Measurements from ENCODE around the gene CTDSP1.

Gene CTDSP1, protein sequence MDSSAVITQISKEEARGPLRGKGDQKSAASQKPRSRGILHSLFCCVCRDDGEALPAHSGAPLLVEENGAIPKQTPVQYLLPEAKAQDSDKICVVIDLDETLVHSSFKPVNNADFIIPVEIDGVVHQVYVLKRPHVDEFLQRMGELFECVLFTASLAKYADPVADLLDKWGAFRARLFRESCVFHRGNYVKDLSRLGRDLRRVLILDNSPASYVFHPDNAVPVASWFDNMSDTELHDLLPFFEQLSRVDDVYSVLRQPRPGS

DNA sequence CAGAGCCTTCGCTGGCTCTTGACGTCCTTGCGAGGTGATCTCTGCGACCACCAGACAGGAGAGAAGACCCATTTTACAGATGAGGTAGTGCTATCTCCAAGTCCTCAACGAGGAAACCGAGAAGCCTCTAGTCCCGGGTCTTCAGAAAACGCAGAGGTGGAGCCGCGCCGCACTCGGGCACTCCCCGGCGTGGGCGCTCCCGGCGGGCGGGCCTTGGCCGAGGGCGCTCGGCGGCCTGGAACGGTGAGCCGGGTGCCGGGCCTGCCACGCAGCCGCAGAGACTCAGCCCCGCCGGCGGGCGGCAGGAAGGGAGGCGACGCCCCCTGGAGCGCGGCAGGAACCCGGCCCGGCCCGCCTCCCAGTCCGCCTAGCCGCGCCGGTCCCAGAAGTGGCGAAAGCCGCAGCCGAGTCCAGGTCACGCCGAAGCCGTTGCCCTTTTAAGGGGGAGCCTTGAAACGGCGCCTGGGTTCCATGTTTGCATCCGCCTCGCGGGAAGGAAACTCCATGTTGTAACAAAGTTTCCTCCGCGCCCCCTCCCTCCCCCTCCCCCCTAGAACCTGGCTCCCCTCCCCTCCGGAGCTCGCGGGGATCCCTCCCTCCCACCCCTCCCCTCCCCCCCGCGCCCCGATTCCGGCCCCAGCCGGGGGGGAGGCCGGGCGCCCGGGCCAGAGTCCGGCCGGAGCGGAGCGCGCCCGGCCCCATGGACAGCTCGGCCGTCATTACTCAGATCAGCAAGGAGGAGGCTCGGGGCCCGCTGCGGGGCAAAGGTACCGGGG is at the start of gene CTDSP1:
TSS of gene CTDSP1 (plus strand) at position 478 of the 776 bp plus-strand sequence. CDS start at position 701, 223 bp downstream.
- peak; percentile 87 for DNase-seq

DNA sequence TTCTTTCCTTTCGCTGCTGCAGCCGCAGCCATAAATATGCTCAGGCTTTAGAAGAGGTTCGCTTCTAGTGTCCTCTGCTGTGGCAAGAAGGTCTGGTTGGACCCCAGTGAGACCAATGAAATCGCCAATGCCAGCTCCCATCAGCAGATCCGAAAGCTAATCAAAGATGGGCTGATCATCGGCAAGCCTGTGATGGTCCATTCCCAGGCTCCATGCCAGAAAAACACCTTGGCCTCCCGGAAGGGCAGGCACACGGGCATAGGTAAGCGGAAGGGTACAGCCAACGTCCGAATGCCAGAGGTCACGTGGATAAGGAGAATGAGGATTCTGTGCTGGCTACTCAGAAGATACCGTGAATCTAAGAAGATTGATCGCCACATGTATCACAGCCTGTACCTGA is 45.6 kb upstream of the CTDSP1 start:
- DNase-seq, result no peak

DNA sequence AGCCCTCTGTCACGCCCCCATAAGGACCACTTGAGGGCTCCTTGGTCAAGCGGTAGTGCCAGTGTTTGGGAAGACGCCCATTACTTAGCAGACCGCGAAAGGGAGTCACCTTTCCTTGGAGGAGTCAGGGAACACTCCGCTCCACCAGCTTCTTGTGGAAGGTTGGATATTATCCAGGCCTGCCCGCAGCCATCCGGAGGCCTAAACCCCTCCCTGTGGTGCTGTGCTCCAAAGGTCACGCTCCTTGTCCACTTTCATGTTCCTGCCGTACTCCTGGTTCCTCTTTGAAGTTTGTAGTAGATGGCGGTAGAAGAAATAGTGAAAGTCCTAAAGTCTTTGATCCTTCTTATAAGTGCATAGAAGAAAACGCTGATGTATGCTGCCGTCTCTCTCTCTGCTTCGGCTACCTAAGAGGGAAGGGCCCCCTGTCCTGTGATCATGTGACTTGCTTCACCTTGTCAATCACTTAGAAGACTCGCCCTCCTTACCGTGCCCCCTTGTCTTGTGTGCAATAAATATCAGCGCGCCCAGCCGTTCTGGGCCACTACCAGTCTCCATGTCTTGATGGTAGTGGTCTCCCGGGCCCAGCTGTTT is 44.7 kb upstream of the CTDSP1 start:
- no peak for DNase-seq

DNA sequence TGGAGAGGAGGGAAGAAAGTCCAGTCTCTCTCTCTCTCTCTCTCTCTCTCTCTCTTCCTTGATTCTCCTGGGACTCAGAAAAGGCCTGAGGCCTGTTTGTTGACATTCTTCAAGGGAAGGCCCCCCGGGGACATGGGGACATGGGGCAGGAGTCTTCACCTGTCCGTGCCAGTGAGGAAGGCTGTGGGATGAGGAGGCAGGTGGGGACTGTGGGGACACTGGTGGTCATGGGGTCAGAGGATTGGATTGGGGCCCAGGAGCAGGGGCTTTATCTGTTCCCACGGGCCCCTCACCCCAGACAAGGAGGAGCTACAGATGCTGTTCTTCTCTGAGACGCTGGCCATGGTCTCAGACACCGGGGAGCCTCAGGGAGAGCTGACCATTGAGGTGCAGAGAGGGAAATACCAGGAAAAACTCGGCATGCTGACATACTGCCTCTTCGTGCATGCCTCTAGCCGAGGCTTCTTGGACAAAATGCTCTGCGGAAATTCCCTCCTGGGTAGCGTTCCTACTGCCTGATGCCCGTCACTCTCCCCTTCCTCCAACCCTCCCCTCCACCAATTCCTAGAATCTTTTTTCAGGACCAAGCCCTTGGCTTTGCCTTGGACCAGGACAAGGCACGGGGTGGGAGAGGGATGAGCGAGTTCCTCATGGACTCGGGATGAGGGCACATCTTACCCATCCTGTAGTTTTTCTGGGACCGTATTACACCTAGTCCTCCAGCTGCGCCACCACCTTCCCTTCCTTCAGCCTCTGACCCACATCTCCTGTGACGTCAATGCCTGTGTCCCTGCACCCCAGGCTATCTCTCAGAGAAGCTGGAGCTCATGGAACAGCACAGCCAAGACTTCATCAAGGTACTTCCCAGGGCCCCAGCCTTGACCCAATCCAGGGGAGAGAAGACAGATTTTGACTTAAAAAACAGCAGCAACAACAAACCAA is 42.2 kb upstream of the CTDSP1 start:
- no peak for DNase-seq

DNA sequence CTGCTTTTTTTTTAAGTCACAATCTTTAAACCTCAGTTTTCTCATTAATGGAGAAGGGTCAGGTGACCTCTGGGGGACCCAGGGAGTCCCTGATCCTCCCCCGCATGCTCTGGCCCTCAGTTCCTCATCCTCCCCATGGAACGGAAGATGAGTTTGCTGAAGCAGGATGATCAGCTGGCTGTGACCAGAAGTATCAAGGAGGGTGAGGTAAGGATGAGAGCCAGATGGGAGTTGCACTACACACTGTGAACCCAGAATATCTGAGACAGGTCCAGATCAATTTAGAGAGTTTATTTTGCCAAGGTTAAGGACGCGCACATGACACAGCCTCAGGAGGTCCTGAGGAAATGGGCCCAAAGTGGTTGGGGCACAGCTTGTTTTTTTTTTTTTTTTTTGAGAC is 39.2 kb upstream of the CTDSP1 start:
- no peak for DNase-seq

DNA sequence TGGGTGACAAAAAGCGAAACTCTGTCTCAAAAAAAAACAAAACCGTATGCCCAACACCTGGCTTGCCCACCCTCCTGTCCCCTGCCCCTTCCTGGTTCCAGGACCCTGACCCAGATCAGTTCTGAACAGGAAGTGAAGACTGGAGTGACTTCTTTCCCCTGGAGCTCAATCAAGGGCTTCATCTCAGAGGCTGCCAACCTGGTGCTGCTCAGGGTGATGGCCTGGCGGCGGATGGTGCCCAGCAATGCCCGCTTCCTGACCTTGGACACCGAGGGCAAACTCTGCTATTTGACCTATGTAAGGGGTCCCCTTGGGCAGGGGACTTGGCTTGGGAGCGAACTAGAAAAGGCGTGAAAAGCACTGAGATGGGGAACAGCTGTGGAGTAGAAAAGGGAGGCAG is 37.1 kb upstream of the CTDSP1 start:
- DNase-seq, result no peak

DNA sequence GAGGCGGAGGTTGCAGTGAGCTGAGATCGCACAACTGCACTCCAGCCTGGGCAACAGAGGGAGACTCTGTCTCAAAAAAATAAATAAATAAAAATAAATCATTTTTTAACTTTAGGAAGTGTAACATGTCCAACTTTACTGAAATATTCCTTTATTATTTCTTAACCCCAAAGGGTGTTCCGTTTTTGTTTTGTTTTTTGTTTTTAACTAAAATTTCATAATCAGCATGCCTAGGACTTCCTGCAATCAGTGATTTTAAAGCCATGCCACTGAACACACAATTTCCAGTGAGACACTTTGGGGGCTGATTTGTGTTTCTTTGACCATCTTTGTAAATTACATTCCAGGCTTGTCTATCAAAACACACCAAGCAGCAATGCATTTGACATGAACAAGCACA is 35.9 kb upstream of the CTDSP1 start:
- no peak for DNase-seq

DNA sequence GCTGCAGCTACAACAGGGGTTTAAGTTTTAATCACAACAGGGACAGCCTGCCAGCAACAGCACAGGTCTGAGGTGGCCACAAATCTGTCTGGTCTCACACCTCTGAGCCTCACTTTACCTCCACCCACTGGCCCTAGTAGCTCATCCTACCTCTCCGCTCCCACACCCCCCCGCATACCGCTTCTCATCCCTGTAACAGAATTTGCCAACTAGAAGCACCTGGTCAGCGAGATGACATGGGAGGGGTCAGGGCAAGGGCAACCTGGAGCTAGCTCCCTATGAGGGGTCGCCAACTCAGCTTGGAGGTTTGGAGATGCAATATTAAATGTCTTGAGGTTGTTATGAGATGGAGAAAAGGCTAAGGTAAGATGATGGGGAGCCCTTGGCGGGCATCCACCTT is 35.5 kb upstream of the CTDSP1 start:
- DNase-seq, result no peak

DNA sequence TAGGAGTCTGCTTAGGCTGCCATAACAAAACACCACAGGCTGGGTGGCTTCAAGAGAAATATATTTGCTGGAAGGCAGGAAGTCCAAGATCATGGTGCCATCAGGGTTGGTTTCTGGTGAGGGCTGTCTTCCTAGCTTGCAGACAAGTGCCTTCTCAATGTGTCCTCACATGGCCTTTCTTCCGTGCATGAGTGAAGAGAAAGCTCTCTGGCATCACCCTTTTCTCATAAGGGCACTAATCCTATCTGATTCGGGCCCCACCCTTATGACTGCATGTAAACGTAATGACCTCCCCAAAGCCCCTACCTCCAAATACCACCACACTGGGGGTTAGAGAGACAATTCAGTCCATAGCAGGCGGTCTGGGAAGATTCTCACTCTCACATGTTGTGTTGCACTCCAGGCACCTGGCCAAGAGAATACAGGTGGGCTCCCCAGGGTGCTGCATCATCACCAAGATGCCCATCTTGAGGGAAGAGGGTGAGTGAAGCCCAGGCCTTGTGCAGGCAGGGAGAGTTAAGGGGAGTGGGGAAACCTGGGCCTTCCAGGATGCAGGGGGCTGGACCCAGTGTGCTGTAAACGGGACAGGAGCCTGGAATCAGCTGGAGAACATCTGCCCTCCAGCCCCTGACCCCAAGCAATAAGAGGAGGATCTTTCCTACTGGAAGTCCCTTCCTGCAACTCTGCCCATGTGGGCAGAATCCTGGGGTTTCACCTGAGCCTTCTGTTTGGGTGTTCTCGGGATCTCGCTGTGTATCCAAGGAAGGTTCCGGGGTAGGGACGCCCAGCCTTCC is 32.9 kb upstream of the CTDSP1 start:
- DNase-seq, result no peak

DNA sequence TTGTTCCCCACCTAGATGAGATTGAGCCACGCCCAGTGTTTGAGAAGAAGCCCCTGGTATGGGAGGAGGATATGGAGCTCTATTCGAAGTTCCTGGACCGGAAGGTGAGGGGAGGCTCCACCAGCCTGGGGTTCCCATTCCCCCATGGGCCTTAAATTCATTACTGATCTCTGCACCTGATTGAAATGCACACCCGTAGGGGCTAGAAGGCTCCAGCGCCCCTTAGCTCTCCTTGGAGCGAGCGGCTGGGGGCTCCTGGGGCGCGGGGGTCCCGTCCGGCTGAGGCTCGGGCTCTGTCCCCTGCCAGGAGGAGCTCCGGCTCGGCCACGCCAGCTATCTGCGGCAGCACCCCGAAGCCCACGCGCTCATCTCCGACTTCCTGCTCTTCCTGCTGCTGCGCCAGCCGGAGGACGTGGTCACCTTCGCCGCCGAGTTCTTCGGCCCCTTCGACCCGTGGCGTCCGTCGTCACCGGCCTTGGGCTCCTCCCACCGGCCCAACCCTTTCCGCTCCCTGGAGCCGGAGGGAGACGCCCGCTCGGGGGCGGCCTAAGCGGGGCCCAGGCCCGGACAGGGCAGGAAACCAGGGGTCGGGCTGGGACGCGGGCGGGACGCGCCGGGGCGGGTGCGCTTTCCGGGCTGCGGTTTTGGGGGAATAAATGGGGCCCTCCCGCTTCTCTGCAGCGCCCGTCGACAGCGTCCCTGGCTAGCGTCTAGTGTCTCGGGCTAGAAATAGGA is 32.1 kb upstream of the CTDSP1 start:
- DNase-seq, result peak; percentile 64

DNA sequence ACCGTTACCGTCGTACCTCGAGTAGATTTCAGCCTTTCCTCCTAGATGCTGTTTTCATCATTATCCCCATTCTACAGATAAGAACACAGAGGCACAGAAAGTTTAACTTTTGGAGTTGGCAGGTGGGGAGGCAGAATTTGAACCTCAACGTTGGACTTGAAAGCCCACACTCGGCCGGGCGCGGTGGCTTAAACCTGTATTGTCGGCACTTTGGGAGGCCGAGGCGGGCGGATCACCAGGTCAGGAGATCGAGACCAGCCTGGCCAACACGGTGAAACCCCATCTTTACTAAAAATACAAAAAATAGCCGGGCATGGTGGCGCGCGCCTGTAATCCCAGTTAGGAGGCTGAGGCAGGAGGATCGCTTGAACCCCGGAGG is 31.5 kb upstream of the CTDSP1 start:
- no peak for DNase-seq

DNA sequence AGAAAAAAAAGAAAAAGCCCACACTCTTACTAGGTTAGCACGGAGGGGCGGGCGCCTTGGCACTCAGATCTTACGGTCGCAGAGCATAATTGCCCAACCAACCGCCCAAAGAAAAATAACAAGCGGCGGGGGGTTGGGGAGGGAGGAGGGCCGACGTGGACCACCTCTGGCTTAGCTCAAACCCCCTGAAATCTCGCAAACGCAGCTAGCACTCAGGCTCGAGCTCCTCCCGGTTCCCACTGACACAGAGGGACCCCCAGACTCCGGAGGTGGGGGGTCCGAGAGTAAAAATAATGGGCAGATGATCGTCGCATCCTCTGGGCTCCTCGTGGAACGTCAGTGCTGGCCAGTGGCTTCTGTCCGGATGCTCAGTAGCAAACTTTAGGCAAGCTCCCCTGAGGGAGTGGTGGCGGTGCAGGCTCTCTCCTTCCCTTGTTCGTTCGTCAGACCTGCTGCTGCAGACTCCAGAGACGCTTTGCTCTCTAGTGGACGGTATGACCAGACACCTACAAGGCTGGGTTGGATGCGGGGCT is 31.0 kb upstream of the CTDSP1 start:
- DNase-seq, result no peak

DNA sequence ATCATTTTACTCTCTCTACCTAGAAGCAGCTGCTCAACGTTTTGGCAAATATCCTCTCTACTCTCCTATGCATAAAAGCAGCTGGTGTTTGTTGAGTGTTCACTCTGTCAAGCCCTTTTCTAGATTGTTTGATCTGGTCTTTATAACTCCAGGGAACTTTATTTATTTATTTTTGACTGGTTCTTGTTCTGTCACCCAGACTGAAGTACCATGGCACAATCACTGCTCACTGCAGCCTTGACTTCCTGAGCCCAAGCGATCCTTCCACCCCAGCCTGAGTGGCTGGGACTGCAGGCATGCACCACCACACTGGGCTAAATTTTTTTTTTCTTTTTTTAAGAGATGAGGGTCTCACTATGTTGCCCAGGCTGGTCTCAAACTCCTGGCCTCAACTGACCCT is 30.3 kb upstream of the CTDSP1 start:
- no peak for DNase-seq

DNA sequence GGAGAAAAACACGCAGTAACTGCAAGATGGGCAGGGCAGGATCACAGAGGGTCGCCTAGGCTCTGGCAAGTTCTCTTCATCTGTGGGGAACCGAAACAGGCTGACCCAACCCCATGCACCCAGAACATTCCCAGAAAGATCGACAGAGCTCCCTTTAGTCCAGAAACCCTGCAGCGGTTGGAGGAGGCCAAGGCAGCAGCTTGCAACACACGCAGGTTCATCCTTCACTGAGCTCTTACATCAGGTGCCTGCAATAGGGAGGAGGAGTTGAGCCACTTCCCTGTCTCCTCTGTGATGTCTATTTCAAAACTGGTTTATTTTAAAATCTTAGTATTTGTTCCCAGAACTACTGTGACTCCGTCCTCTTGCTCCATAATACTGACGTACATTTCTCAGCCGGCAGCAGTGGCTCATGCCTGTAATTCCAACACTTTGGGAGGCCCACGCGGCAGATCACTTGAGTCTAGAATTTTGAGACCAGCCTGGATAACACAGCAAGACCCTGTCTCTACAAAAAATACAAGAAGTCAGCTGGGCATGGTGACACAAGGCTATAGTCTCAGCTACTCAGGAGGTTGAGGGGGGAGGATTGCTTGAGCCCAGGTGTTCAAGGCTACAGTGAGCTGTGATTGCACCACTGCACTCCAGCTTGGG is 29.1 kb upstream of the CTDSP1 start:
- DNase-seq, result no peak

DNA sequence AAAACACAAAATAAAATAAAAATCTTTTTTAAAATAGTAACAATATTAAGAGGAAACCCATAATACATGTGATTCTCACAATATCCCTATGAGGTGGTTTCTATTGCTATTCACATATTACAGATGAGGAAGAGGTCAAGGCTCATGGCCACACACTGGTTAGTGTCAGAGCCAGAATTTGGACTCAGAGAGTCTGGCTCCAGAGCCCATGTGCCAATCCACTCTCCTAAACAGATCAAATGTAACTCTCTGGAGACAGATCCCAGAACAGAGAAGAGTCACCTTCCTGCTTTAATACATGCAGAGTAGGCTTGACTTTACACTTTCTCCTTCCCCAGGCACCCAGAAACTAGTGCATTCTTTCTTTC is 27.7 kb upstream of the CTDSP1 start:
- no peak for DNase-seq

DNA sequence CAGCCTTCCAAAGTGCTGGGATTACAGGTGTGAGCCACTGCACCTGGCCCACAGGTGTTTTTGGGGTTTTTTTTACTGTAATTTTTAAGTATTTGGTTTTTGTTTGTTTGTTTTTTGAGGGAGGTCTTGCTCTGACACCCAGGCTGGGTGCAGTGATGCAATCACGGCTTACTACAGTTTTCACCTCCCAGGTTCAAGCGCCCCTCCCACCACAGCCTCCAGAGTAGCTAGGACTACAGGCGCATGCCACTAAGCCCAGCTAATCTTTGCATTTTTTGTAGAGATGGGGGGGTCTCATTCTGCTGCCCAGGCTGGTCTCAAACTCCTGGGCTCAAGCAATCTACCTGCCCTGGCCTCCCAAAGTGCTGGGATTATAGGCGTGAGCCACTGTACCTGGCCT is 24.9 kb upstream of the CTDSP1 start:
- DNase-seq, result no peak

DNA sequence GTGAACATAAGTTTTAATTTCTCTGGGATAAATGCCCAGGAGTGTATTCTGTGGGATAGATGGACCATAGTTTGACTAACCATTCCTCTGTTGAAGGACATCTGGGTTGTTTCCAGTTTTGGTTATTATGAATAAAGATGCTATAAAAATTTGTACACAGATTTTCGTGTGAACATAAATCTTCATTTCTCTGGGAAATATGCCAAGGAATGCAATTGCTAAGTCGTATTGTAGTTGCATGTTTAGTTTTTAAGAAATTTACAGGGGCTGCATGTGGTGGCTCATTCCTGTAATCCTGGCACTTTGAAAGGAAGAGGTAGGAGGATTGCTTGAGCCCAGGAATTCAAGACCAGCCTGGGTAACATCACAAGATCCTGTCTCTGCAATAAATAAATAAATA is 24.5 kb upstream of the CTDSP1 start:
- no peak for DNase-seq

DNA sequence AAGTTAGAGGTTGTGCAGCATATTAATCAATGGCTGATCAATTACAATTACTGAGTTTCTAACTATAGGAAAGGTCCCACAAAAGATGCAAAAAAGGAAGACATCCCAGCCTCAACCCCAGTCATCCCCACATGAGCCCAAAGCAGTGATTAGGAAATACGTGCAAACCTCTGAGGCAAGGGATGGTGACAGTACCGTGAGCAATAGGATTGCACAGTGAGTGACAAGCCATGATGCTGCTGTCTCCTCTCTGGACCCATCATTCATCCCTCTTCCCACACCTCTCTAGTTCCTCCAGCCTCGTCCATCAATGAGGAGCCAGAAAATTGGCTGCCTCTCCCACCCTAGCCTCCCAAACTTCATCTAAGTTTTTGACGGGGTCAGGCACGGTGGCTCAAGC is 21.6 kb upstream of the CTDSP1 start:
- DNase-seq, result no peak

DNA sequence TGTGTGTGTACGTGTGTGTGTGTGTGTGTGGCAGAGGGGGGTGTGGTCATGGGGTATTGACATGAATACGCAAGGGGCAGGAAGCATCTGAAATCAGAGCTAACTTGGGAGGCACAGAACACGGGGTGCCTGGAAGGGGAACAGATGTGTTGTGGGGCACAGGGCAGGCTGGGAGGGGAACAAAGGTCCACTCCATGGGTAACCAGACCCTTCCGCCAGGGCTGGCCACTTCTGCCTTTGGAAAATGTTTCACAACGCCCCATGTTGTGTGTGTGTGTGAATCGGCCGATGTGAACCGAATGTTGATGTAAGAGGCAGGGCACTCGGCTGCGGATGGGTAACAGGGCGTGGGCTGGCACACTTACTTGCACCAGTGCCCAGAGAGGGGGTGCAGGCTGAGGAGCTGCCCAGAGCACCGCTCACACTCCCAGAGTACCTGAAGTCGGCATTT is 17.7 kb upstream of the CTDSP1 start, which contains the start of gene SLC11A1:
TSS of gene SLC11A1 (plus strand) at position 358 of the 451 bp plus-strand sequence. CDS start 96 bp downstream, outside the sequence.
- DNase-seq, result no peak

DNA sequence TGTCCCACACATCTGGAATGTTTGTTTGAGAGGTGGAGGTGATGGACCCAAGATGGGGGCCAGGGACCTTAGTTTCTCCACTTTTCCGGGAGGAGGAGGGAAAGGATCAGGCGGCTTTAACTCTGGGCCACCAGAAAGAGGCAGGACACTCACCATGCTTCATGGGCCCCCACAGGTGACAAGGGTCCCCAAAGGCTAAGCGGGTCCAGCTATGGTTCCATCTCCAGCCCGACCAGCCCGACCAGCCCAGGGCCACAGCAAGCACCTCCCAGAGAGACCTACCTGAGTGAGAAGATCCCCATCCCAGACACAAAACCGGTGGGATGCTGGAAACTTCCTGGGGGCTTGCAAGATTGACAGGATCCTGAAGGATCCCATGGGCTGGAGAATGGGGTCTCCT is 16.9 kb upstream of the CTDSP1 start:
- no peak for DNase-seq
